Measurements from ENCODE around the gene RBM24.

GRCh38 chr6:17233531-17233930, 47.6 kb upstream of the RBM24 start:
- TF ChIP-seq CTCF (IDR thresholded peaks at IDR 0.05; ENCODE audit: low read length) (no peak), EZH2 (optimal IDR thresholded peaks at IDR 0.05; ENCODE audit: low read depth, low read length) (no peak)

All from MM.1S (cell line).